ENCODE results near the gene C1orf116.

C1orf116 gene

GRCh38 chr1:207032528-207033017 is at the start of gene C1orf116:
TSS of gene C1orf116 (minus strand) at chr1:207032756. CDS start at chr1:207027598, 5,158 bp downstream.
- no peak for DNase-seq

GRCh38 chr1:207081806-207082205 is 49.2 kb upstream of the C1orf116 start:
- DNase-seq: no peak

- DNase-seq: no peak
Observed at GRCh38 chr1:207081088-207081487, 48.5 kb upstream of the C1orf116 start.

- no peak for DNase-seq
Observed at GRCh38 chr1:207079706-207080241, 47.2 kb upstream of the C1orf116 start.

GRCh38 chr1:207078578-207079132 is 46.1 kb upstream of the C1orf116 start:
- DNase-seq: no peak

- peak; percentile 47 for DNase-seq
Observed at GRCh38 chr1:207077470-207078377, 45.2 kb upstream of the C1orf116 start.

GRCh38 chr1:207077012-207077411 is 44.5 kb upstream of the C1orf116 start:
- no peak for DNase-seq

- no peak for DNase-seq
Observed at GRCh38 chr1:207076181-207076955, 43.8 kb upstream of the C1orf116 start.

GRCh38 chr1:207073906-207074820 is 41.6 kb upstream of the C1orf116 start:
- DNase-seq: no peak

GRCh38 chr1:207072233-207072632 is 39.7 kb upstream of the C1orf116 start:
- no peak for DNase-seq

- no peak for DNase-seq
Observed at GRCh38 chr1:207071426-207071825, 38.9 kb upstream of the C1orf116 start.

- no peak for DNase-seq
Observed at GRCh38 chr1:207070811-207071210, 38.3 kb upstream of the C1orf116 start.

- no peak for DNase-seq
Observed at GRCh38 chr1:207069858-207070506, 37.4 kb upstream of the C1orf116 start.

GRCh38 chr1:207069061-207069460 is 36.5 kb upstream of the C1orf116 start:
- DNase-seq: no peak

- DNase-seq: no peak
Observed at GRCh38 chr1:207067665-207068064, 35.1 kb upstream of the C1orf116 start.

GRCh38 chr1:207067185-207067584 is 34.6 kb upstream of the C1orf116 start:
- no peak for DNase-seq

GRCh38 chr1:207064561-207064960 is 32.0 kb upstream of the C1orf116 start:
- no peak for DNase-seq

GRCh38 chr1:207063014-207063413 is 30.5 kb upstream of the C1orf116 start:
- no peak for DNase-seq

GRCh38 chr1:207062058-207062457 is 29.5 kb upstream of the C1orf116 start:
- DNase-seq: no peak

- no peak for DNase-seq
Observed at GRCh38 chr1:207060596-207060995, 28.0 kb upstream of the C1orf116 start.

- no peak for DNase-seq
Observed at GRCh38 chr1:207059881-207060280, 27.3 kb upstream of the C1orf116 start.
